GM12878 (cell line): Measurements from ENCODE around the gene MEX3B. TPM values are rescaled to one million over a fixed set of nuclear protein-coding genes. Genes with fewer than 3 reads are reported as not detected.

ENCODE experiments used
- ATAC-seq: fragments of 200-7000 bp; cut with Tn5 transposase; 3 replicates; pipeline ENCODE4 v1.9.1; 2020; ENCODE audit warnings: mild to moderate bottlenecking, moderate library complexity
- BruUV-seq: library from RNA; stranded (reverse); fragments of 400-500 nt; replicated peaks from 2 replicates; lab custom pipeline; 2021; lab: Mats Ljungman, UMichigan
- CTCF ChIA-PET: fragments of 300-600 bp; sonication (Branson Sonifier 250); formaldehyde crosslinking; extraction: SDS; loops from one replicate; lab custom pipeline; 2021; ENCODE audit warnings: inconsistent platforms; lab: Yijun Ruan, JAX
- POLR2A ChIA-PET: fragments of 350-600 bp; formaldehyde crosslinking; extraction: SDS; loops from one replicate; lab custom pipeline; 2021; ENCODE audit warnings: inconsistent platforms; lab: Charles Lee
- RAD21 ChIA-PET: fragments of 300-600 bp; sonication (Branson Sonifier 250); formaldehyde crosslinking; loops from one replicate; lab custom pipeline; 2023; ENCODE audit warnings: antibody characterized with exemption; ENCODE audit not compliant: unreplicated experiment; lab: Charles Lee
- SMC1A ChIA-PET: fragments of 300-600 bp; sonication (Branson Sonifier 250); formaldehyde crosslinking; loops from one replicate; lab custom pipeline; 2023; ENCODE audit not compliant: unreplicated experiment, uncharacterized antibody; lab: Charles Lee
- DNase-seq: peaks from one replicate; pipeline ENCODE4 v3.0.0-alpha.2; 2011; ENCODE audit warnings: low read depth, low spot score
- FAIRE-seq: peaks from 3 replicates; lab custom pipeline; 2011; peaks lifted over from hg19 to GRCh38; lab: Jason Lieb, UNC
- H2AFZ ChIP-seq: 2 replicates; pipeline ENCODE4 v1.6.0; 2011; ENCODE audit warnings: low read depth, low read length, control low read depth; ENCODE audit not compliant: control insufficient read depth
- H3K27ac ChIP-seq: 2 replicates; pipeline ENCODE4 v1.5.1; 2011; ENCODE audit warnings: control low read depth; ENCODE audit not compliant: control insufficient read depth, insufficient read depth
- H3K27me3 ChIP-seq, 2 experiments: replicated peaks in 1 of 2; 2 replicates each; pipeline versions ENCODE4 v1.6.0 to v1.6.1; 2011; ENCODE audit warnings: low read length in 1 of 2; ENCODE audit not compliant: control insufficient read depth in 2 of 2, insufficient read depth in 2 of 2
- H3K36me3 ChIP-seq, 2 experiments: 2 replicates each; pipeline ENCODE4 v1.5.1; 2011; ENCODE audit warnings: low read length in 1 of 2; ENCODE audit not compliant: control insufficient read depth in 2 of 2, insufficient read depth in 2 of 2
- H3K4me1 ChIP-seq: 2 replicates; pipeline ENCODE4 v1.6.1; 2011; ENCODE audit warnings: mild to moderate bottlenecking, low read length, moderate library complexity, mixed read lengths; ENCODE audit not compliant: control insufficient read depth, insufficient read depth
- H3K4me2 ChIP-seq: 2 replicates; pipeline ENCODE4 v1.6.0; 2011; ENCODE audit warnings: control low read depth; ENCODE audit not compliant: control insufficient read depth, insufficient read depth
- H3K4me3 ChIP-seq: fragments of 200-600 bp; sonication (generic); 2 replicates; pipeline ENCODE4 v1.5.1; 2016
- H3K79me2 ChIP-seq: 2 replicates; pipeline ENCODE4 v1.6.0; 2011; ENCODE audit warnings: low read length; ENCODE audit not compliant: control insufficient read depth, insufficient read depth
- H3K9ac ChIP-seq: 2 replicates; pipeline ENCODE4 v1.8.0; 2011; ENCODE audit warnings: low read length, control low read depth, mixed read lengths; ENCODE audit not compliant: control insufficient read depth, insufficient read depth
- H3K9me3 ChIP-seq: replicated peaks from 3 replicates; pipeline ENCODE4 v1.5.1; 2011; ENCODE audit warnings: mild to moderate bottlenecking, low read length; ENCODE audit not compliant: control insufficient read depth, insufficient read depth
- H4K20me1 ChIP-seq: 2 replicates; pipeline ENCODE4 v1.6.0; 2011; ENCODE audit not compliant: control insufficient read depth, insufficient read depth
- CUX1 ChIP-seq: IDR thresholded peaks from 2 replicates; pipeline ENCODE4 v1.6.1; 2012; ENCODE audit warnings: improper control_type of control experiment, low read depth, low read length; ENCODE audit not compliant: insufficient replicate concordance
- ETV6 ChIP-seq, 2 experiments: fragments of 450-650 bp in 1 of 2; IDR thresholded peaks in 1 of 2; conservative IDR thresholded peaks in 1 of 2; 2 replicates each; pipeline ENCODE4 v1.6.1; 2014; ENCODE audit warnings: antibody characterized with exemption in 1 of 2, borderline replicate concordance in 1 of 2, low read depth in 1 of 2, mild to moderate bottlenecking in 1 of 2, moderate library complexity in 1 of 2
- MEF2B ChIP-seq: fragments of 450-650 bp; IDR thresholded peaks from 2 replicates; pipeline ENCODE4 v1.6.1; 2018; ENCODE audit warnings: mild to moderate bottlenecking, moderate library complexity; ENCODE audit not compliant: partially characterized antibody, poor library complexity, severe bottlenecking
- MTA2 ChIP-seq: fragments of 450-650 bp; IDR thresholded peaks from 2 replicates; pipeline ENCODE4 v1.6.1; 2016; ENCODE audit warnings: low read depth, mild to moderate bottlenecking, moderate library complexity
- MYB ChIP-seq: fragments of 150-350 bp; IDR thresholded peaks from 2 replicates; pipeline ENCODE4 v1.6.1; 2014; ENCODE audit warnings: mild to moderate bottlenecking, low read depth, low read length, borderline replicate concordance
- PKNOX1 ChIP-seq: fragments of 450-650 bp; IDR thresholded peaks from 2 replicates; pipeline ENCODE4 v1.6.1; 2016; ENCODE audit warnings: mild to moderate bottlenecking
- RCOR1 ChIP-seq: conservative IDR thresholded peaks from 2 replicates; pipeline ENCODE4 v1.6.1; 2012; ENCODE audit warnings: low read depth, low read length, improper control_type of control experiment
- REST ChIP-seq: IDR thresholded peaks from 2 replicates; pipeline ENCODE4 v1.6.1; 2012; ENCODE audit warnings: mild to moderate bottlenecking, low read depth, low read length
- WGBS: methylation state at CpG from one replicate; pipeline ENCODE4 v1.1.6; 2016; ENCODE audit warnings: low lambda C conversion rate; ENCODE audit not compliant: insufficient replicate concordance, insufficient coverage; ENCODE audit errors: missing lambda C conversion rate; 5-methylcytosine and 5-hydroxymethylcytosine counted together
- in situ Hi-C: fragments of 300-500 bp; cut with MboI; formaldehyde crosslinking; loops from 9 replicates; pipeline ENCODE4 v1.14.3; 2018; ENCODE audit warnings: mixed read lengths
- intact Hi-C: fragments of 100-400 bp; cut with micrococcal nuclease; formaldehyde crosslinking; loops from one replicate; pipeline ENCODE4 v1.14.2; 2022; ENCODE audit not compliant: unreplicated experiment
- polyA plus RNA-seq, 11 experiments: library from polyadenylated mRNA; depleted of rRNA in 4 of 11; unstranded in 6 of 11; stranded (reverse) in 5 of 11; fragments of >200 nt; fragmentation: Nextera tagmentation in 4 of 11; fragmentation: Illumina TruSeq in 1 of 11; extraction: Ambion mirVana in 4 of 11; extraction: Trizol in 1 of 11; gene quantifications; 1 replicate in 1 of 11; 2 replicates in 10 of 11; pipeline versions ENCODE4 v1.2.1 to v1.2.3, GENCODE V29; 2011 to 2016; ENCODE audit warnings: inconsistent platforms in 2 of 11, missing spikeins in 2 of 11, low read depth in 1 of 11
- total RNA-seq, 4 experiments: library from RNA; depleted of rRNA in 3 of 4; stranded (reverse); fragments of >200 nt in 3 of 4; fragmentation: Illumina TruSeq in 1 of 4; extraction: Trizol in 1 of 4; gene quantifications; 2 replicates each; pipeline versions ENCODE4 v1.2.1 to v1.2.3, GENCODE V29; 2013 to 2021

The MEX3B gene
- total and polyA plus RNA-seq, 10 of the 15 experiments (the other 5 are each of a cell fraction or from before 2014, with no cell fraction given): 0.02 to 1.3 (median 0.28) TPM

- Histone ChIP-seq H3K27me3 (peaks cover 4 to 8% of the 10 kb centered on the region in 2 experiments; a peak in 3 of 4 replicates), H3K9ac (peak overlapping the region; percentile 60; the same call in 1 of the 2 replicates), H3K36me3 (no peaks in the 10 kb centered on the region), H4K20me1 (no peaks in the 10 kb centered on the region), H3K27ac (peak overlapping the region; percentile 18; the same call in 1 of the 2 replicates), H3K4me1 (no peaks in the 10 kb centered on the region; the same call in 1 of the 2 replicates), H3K9me3 (no peaks in the 10 kb centered on the region; the same call in 2 of the 3 replicates), H3K79me2 (no peaks in the 10 kb centered on the region), H2AFZ (peak overlapping the region; percentile 92), H3K4me2 (peak overlapping the region; percentile 99), H3K4me3 (peak overlapping the region; percentile 71)
- no peak for DNase-seq
- in situ Hi-C loops (loop anchor here (10.0 kb wide), 1 partner anchor 762 kb away; no protein-coding TSS in a partner anchor), intact Hi-C loops (loop anchor here (5.0 to 10.0 kb wide), 2 partner anchors 565 to 752 kb away; no protein-coding TSS in a partner anchor)
- ATAC-seq: peak; percentile 77
- no TSS peak for BruUV-seq
- RAD21 ChIA-PET: no interaction called here
- FAIRE-seq: no peak
- SMC1A ChIA-PET: no interaction called here
- POLR2A ChIA-PET: interaction anchor here (0.5 kb wide), 1 partner anchor 19 kb away, joined by 3 read pairs; no protein-coding TSS in a partner anchor
- 3% methylated on average over 71 of the region's 111 CpGs for WGBS
- CTCF ChIA-PET: interaction anchor here (0.6 kb wide), 1 partner anchor 93 kb away, joined by 3 read pairs; no protein-coding TSS in a partner anchor
- TF ChIP-seq REST (no peak), MTA2 (no peak), PKNOX1 (no peak), ETV6 (conservative IDR thresholded peaks at IDR 0.05 in 1 of 2, IDR thresholded peaks at IDR 0.05 in 1 of 2; ENCODE audit: borderline replicate concordance in 1 of 2, low read depth in 1 of 2) (no peak), CUX1 (no peak), MYB (no peak), MEF2B (no peak), RCOR1 (no peak)
Observed at GRCh38 chr15:82046666-82047452, 1.0 kb upstream of the MEX3B start.
